ENCODE results near the gene RAD23A. TPM values are rescaled to one million over a fixed set of nuclear protein-coding genes. Genes with fewer than 3 reads are reported as not detected.
"Not testable (repeated sequence)": the region's sequence is repeated elsewhere in the genome, so short reads cannot be mapped to it uniquely, and the experiment has no call there.

Gene RAD23A
- total and polyA plus RNA-seq, 9 donors = 92.7 to 136 (median 124) TPM

- WGBS (ENCODE audit: insufficient coverage) = 40% methylated on average over 2 of the region's 14 CpGs
- no peak for DNase-seq
- H3K36me3 ChIP-seq (ENCODE audit: control insufficient read depth, insufficient read depth, low read length) = peaks cover 83% of the 10 kb centered on the region
- H3K27me3 ChIP-seq (ENCODE audit: control insufficient read depth, insufficient read depth, low read length) = no peaks in the 10 kb centered on the region
- H3K4me1 ChIP-seq (ENCODE audit: control insufficient read depth, insufficient read depth, low read length) = peaks cover 55% of the 10 kb centered on the region
- H3K4me3 ChIP-seq (ENCODE audit: low read length) = peak overlapping the region; percentile 74
- H3K9me3 ChIP-seq (replicated peaks; ENCODE audit: control insufficient read depth, low read depth, low read length) = no peaks in the 10 kb centered on the region
- H3K27ac ChIP-seq (ENCODE audit: low read length) = peak overlapping the region; percentile 95
Observed at GRCh38 chr19:12946731-12947496, 1.3 kb downstream of the RAD23A start.

DNA sequence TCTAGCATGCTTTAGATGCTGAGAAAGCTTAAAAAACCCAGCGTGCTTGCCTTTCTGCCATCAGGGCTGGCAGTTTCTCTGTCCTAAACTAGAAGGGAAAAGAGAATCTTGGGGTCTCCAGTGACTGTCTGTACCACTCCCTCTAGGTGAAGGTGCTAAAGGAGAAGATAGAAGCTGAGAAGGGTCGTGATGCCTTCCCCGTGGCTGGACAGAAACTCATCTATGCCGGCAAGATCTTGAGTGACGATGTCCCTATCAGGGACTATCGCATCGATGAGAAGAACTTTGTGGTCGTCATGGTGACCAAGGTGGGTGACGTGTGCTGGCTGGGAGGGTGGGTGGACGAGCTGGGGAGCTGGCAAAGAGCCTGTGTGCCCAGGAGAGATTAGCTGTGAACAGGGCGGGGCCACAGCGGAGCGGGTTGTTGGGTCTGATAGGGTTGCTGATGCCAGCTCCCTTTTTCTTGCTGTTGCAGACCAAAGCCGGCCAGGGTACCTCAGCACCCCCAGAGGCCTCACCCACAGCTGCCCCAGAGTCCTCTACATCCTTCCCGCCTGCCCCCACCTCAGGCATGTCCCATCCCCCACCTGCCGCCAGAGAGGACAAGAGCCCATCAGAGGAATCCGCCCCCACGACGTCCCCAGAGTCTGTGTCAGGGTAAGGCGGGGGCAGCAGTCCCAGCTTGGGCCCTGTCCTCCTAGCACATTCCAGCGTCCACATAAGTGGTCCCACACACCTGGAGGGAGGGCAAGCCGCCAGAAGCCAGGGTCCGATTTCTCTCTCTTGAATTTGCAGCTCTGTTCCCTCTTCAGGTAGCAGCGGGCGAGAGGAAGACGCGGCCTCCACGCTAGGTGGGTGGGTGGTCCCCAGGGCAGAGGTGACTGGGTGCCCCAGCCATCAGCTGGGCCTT is 2.3 kb downstream of the RAD23A start:
- H3K4me3 ChIP-seq (ENCODE audit: low read length) = no peak overlapping the region
- peaks cover 80% of the 10 kb centered on the region for H3K36me3 ChIP-seq (ENCODE audit: control insufficient read depth, insufficient read depth, low read length)
- no peaks in the 10 kb centered on the region for H3K27me3 ChIP-seq (ENCODE audit: control insufficient read depth, insufficient read depth, low read length)
- no peak for DNase-seq
- WGBS (ENCODE audit: insufficient coverage) = 95% methylated on average over 17 of the region's 28 CpGs
- H3K4me1 ChIP-seq (ENCODE audit: control insufficient read depth, insufficient read depth, low read length) = peaks cover 64% of the 10 kb centered on the region
- H3K9me3 ChIP-seq (replicated peaks; ENCODE audit: control insufficient read depth, low read depth, low read length) = no peaks in the 10 kb centered on the region
- H3K27ac ChIP-seq (ENCODE audit: low read length) = no peak overlapping the region

GRCh38 chr19:12948612-12949362 is 3.1 kb downstream of the RAD23A start:
- Histone ChIP-seq H3K9me3 (replicated peaks; ENCODE audit: control insufficient read depth, low read depth, low read length) (no peaks in the 10 kb centered on the region), H3K4me3 (ENCODE audit: low read length) (no peak overlapping the region), H3K4me1 (ENCODE audit: control insufficient read depth, insufficient read depth, low read length) (peaks cover 66% of the 10 kb centered on the region), H3K36me3 (ENCODE audit: control insufficient read depth, insufficient read depth, low read length) (peaks cover 77% of the 10 kb centered on the region), H3K27me3 (ENCODE audit: control insufficient read depth, insufficient read depth, low read length) (no peaks in the 10 kb centered on the region), H3K27ac (ENCODE audit: low read length) (peak overlapping the region; percentile 80)
- no peak for DNase-seq
- 90% methylated on average over 22 of the region's 30 CpGs for WGBS (ENCODE audit: insufficient coverage)

GRCh38 chr19:12949363-12950283 is 4.0 kb downstream of the RAD23A start:
- Histone ChIP-seq H3K27ac (ENCODE audit: low read length) (peak overlapping the region; percentile 80), H3K9me3 (replicated peaks; ENCODE audit: control insufficient read depth, low read depth, low read length) (no peaks in the 10 kb centered on the region), H3K36me3 (ENCODE audit: control insufficient read depth, insufficient read depth, low read length) (peaks cover 77% of the 10 kb centered on the region), H3K27me3 (ENCODE audit: control insufficient read depth, insufficient read depth, low read length) (no peaks in the 10 kb centered on the region), H3K4me3 (ENCODE audit: low read length) (no peak overlapping the region), H3K4me1 (ENCODE audit: control insufficient read depth, insufficient read depth, low read length) (peaks cover 74% of the 10 kb centered on the region)
- DNase-seq = peak; percentile 62
- WGBS (ENCODE audit: insufficient coverage) = 73% methylated on average over 14 of the region's 16 CpGs

DNA sequence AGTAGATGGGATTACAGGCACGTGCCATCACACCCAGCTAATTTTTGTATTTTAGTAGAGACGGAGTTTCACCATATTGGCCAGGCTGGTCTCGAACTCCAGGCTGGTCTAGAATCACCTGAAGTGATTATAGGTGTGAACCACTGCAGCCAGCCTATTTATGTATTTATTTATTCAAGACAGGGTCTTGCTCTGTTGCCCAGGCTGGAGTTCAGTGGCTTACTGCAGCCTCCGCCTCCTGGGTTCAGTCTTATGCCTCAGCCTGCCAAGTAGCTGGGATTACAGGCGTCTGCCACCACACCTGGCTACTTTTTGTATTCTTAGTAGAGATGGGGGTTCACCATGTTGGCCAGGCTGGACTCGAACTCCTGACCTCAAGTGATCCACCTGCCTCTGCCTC is 6.4 kb downstream of the RAD23A start:
- H3K4me3 ChIP-seq (ENCODE audit: low read length); DNase-seq; H3K9me3 ChIP-seq (replicated peaks; ENCODE audit: control insufficient read depth, low read depth, low read length); H3K27me3 ChIP-seq (ENCODE audit: control insufficient read depth, insufficient read depth, low read length): not testable (repeated sequence)
- peaks cover 83% of the 10 kb centered on the region for H3K4me1 ChIP-seq (ENCODE audit: control insufficient read depth, insufficient read depth, low read length)
- no CpG with 5 or more reads among the region's 6 CpGs for WGBS (ENCODE audit: insufficient coverage)
- H3K36me3 ChIP-seq (ENCODE audit: control insufficient read depth, insufficient read depth, low read length) = peaks cover 76% of the 10 kb centered on the region
- peak overlapping the region; percentile 84 for H3K27ac ChIP-seq (ENCODE audit: low read length)

- H3K9me3 ChIP-seq (replicated peaks; ENCODE audit: control insufficient read depth, low read depth, low read length) = no peaks in the 10 kb centered on the region
- 7% methylated on average over 3 of the region's 12 CpGs for WGBS (ENCODE audit: insufficient coverage)
- H3K27me3 ChIP-seq (ENCODE audit: control insufficient read depth, insufficient read depth, low read length) = no peaks in the 10 kb centered on the region
- peak overlapping the region; percentile 84 for H3K27ac ChIP-seq (ENCODE audit: low read length)
- H3K4me3 ChIP-seq (ENCODE audit: low read length) = no peak overlapping the region
- H3K36me3 ChIP-seq (ENCODE audit: control insufficient read depth, insufficient read depth, low read length) = peaks cover 71% of the 10 kb centered on the region
- H3K4me1 ChIP-seq (ENCODE audit: control insufficient read depth, insufficient read depth, low read length) = peaks cover 83% of the 10 kb centered on the region
- DNase-seq = peak; percentile 59
Observed at GRCh38 chr19:12952488-12953137, 7.0 kb downstream of the RAD23A start.

DNA sequence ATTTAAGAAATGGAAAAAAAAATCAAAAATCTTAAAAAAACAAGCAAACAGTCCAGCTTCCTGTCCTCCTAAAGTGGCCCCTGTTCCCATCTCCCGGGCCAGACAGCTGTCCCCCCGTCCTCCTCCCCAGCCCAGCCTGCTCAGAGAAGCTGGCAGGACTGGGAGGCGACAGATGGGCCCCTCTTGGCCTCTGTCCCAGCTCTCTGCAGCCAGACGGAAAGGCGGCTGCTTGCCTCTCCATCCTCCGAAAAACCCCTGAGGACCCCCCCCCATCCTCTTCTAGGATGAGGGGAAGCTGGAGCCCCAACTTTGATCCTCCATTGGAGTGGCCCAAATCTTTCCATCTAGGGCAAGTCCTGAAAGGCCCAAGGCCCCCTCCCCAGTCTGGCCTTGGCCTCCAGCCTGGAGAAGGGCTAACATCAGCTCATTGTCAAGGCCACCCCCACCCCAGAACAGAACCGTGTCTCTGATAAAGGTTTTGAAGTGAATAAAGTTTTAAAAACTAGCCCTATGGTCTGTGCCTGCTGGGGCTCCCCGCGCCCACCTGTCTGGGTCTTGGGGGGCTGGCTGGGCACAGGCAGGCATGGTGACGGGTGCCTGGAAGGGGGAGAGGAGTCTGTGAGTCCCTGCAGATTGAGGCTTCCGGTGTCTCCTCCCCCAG is 7.6 kb downstream of the RAD23A start:
- H3K4me1 ChIP-seq (ENCODE audit: control insufficient read depth, insufficient read depth, low read length) = peaks cover 77% of the 10 kb centered on the region
- peaks cover 65% of the 10 kb centered on the region for H3K36me3 ChIP-seq (ENCODE audit: control insufficient read depth, insufficient read depth, low read length)
- no peaks in the 10 kb centered on the region for H3K9me3 ChIP-seq (replicated peaks; ENCODE audit: control insufficient read depth, low read depth, low read length)
- peak overlapping the region; percentile 84 for H3K27ac ChIP-seq (ENCODE audit: low read length)
- peak; percentile 91 for DNase-seq
- no peak overlapping the region for H3K4me3 ChIP-seq (ENCODE audit: low read length)
- no peaks in the 10 kb centered on the region for H3K27me3 ChIP-seq (ENCODE audit: control insufficient read depth, insufficient read depth, low read length)
- 75% methylated on average over 4 of the region's 11 CpGs for WGBS (ENCODE audit: insufficient coverage)

DNA sequence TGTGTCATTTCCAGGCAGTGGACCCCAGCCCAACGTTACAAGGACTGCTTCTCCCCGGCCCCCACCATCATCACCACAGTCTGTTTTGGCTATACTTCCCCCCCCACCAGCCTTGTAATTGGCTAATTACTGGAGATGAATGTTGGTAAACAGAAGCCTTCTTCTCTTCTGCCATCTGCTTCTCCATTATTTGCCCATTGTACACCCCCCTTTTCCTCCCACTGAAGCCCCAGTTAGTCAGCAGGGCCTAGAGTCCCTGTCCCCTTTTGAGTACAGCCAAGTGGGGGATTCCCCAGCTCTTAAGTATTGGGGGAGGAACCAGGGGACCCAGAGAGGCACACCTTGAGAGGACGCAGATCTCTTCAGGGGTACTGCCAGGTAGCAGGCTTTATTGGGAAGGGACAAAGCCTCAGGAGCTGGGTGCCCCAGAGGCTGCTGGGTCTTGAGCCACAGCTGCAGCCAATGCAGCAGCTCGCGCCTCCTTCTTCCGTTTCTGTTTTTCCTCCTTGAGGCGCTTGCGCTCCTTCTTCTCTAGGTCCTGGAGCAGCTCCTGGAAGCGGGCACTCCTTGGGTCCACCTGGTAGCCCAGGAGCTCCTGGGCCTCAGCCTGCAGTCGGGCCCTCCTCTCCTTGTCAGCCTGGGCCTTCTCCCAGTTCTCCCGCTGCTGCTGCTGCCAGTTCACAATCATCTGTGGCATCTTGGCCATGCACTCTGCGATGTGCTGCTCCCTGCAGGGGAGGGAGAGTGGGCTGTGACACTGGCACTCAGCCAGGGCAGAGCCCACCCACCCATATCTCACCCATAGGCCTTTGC is 8.3 kb downstream of the RAD23A start:
- Histone ChIP-seq H3K27ac (ENCODE audit: low read length) (peak overlapping the region; percentile 84), H3K27me3 (ENCODE audit: control insufficient read depth, insufficient read depth, low read length) (no peaks in the 10 kb centered on the region), H3K9me3 (replicated peaks; ENCODE audit: control insufficient read depth, low read depth, low read length) (no peaks in the 10 kb centered on the region), H3K4me3 (ENCODE audit: low read length) (no peak overlapping the region), H3K4me1 (ENCODE audit: control insufficient read depth, insufficient read depth, low read length) (peaks cover 69% of the 10 kb centered on the region), H3K36me3 (ENCODE audit: control insufficient read depth, insufficient read depth, low read length) (peaks cover 57% of the 10 kb centered on the region)
- 64% methylated on average over 8 of the region's 12 CpGs for WGBS (ENCODE audit: insufficient coverage)
- DNase-seq = no peak

Data from muscle of leg (tissue), 11 donors.